Nephron progenitor cell (in vitro differentiated cells): Measurements from ENCODE around the gene AGTRAP.

Experiments used
- DNase-seq: peaks from one replicate; pipeline ENCODE4 v3.0.0; 2021
- H3K27ac Mint-ChIP-seq: 2 replicates; pipeline ENCODE4 v1.8.0; 2021; ENCODE audit warnings: mild to moderate bottlenecking, moderate library complexity, mixed read lengths
- H3K27me3 Mint-ChIP-seq: 2 replicates; pipeline ENCODE4 v1.8.0; 2021; ENCODE audit warnings: mild to moderate bottlenecking, low read depth, mixed read lengths; ENCODE audit not compliant: poor library complexity
- H3K36me3 Mint-ChIP-seq: 2 replicates; pipeline ENCODE4 v1.8.0; 2021; ENCODE audit warnings: low read depth, mixed read lengths
- H3K4me1 Mint-ChIP-seq: 2 replicates; pipeline ENCODE4 v1.8.0; 2021; ENCODE audit warnings: mixed read lengths
- H3K4me3 Mint-ChIP-seq: 2 replicates; pipeline ENCODE4 v1.8.0; 2021; ENCODE audit warnings: mild to moderate bottlenecking, moderate library complexity, mixed read lengths
- H3K9me3 Mint-ChIP-seq: 2 replicates; pipeline ENCODE4 v1.8.0; 2021; ENCODE audit warnings: mild to moderate bottlenecking, moderate library complexity, mixed read lengths
- CTCF ChIP-seq: fragments of 200-600 bp; sonication (generic); IDR thresholded peaks from 2 replicates; pipeline ENCODE4 v1.5.0; 2021; ENCODE audit warnings: antibody characterized with exemption

The AGTRAP gene

GRCh38 chr1:11728126-11728806, 7.7 kb upstream of the AGTRAP start:
- Mint-ChIP-seq H3K27ac (no peak overlapping the region), H3K27me3 (peaks cover 6% of the 10 kb centered on the region), H3K4me1 (peaks cover 56% of the 10 kb centered on the region), H3K4me3 (no peak overlapping the region), H3K9me3 (no peaks in the 10 kb centered on the region), H3K36me3 (no peaks in the 10 kb centered on the region)
- no peak for DNase-seq
- no peak for TF ChIP-seq CTCF

DNA sequence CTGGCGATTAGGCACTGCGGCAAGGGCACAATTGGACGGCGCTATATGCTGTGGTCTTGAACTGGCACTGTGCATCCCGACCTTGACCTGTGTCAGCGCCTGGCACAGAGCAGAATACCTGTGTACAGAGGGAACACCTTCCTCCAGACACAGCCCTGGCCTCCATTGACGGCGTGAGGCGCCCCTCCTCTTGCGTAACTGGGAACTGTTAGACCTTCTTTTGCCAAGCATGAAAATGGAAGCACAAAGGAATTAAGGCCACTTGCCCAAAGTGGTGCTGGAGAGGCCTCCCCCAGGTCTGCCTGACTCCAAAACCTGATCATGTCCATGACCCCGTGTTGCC, 6.8 kb upstream of the AGTRAP start:
- no peaks in the 10 kb centered on the region for H3K36me3 Mint-ChIP-seq
- no peak overlapping the region for H3K4me3 Mint-ChIP-seq
- no peak for DNase-seq
- TF ChIP-seq CTCF: no peak
- H3K27ac Mint-ChIP-seq: no peak overlapping the region
- no peaks in the 10 kb centered on the region for H3K9me3 Mint-ChIP-seq
- peaks cover 6% of the 10 kb centered on the region for H3K27me3 Mint-ChIP-seq
- H3K4me1 Mint-ChIP-seq: peaks cover 56% of the 10 kb centered on the region

GRCh38 chr1:11729498-11730428, 6.2 kb upstream of the AGTRAP start:
- H3K27ac Mint-ChIP-seq: peak overlapping the region; percentile 96
- peaks cover 3% of the 10 kb centered on the region for H3K27me3 Mint-ChIP-seq
- DNase-seq: peak; percentile 45
- H3K4me3 Mint-ChIP-seq: no peak overlapping the region
- H3K4me1 Mint-ChIP-seq: peaks cover 53% of the 10 kb centered on the region
- H3K9me3 Mint-ChIP-seq: no peaks in the 10 kb centered on the region
- no peaks in the 10 kb centered on the region for H3K36me3 Mint-ChIP-seq
- no peak for TF ChIP-seq CTCF

DNA sequence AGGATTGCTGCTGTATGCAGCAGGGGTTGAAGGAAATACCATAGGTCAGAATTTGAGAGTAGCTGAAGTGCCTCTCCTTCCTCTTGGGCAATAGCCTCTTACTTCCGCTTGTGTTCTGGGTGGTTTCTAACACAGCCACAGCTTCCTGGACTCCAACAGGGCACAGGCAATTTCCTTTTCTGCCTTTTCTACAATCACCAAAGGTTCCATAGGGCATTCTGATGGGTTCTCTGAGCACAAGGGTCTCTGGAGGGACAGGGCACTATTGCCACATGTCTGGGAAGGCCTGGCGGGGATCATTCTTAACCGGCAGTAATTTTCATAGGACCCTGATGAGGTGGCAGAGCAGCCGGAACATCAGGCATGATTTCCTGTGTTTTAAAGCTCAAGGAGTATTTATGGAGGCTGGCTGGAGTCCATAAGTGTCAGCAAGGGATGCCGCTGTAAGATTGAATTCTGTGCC, 5.5 kb upstream of the AGTRAP start:
- no peak for TF ChIP-seq CTCF
- DNase-seq: no peak
- H3K27me3 Mint-ChIP-seq: no peaks in the 10 kb centered on the region
- H3K27ac Mint-ChIP-seq: peak overlapping the region; percentile 96
- H3K4me1 Mint-ChIP-seq: peaks cover 49% of the 10 kb centered on the region
- no peaks in the 10 kb centered on the region for H3K9me3 Mint-ChIP-seq
- H3K4me3 Mint-ChIP-seq: no peak overlapping the region
- H3K36me3 Mint-ChIP-seq: no peaks in the 10 kb centered on the region

DNA sequence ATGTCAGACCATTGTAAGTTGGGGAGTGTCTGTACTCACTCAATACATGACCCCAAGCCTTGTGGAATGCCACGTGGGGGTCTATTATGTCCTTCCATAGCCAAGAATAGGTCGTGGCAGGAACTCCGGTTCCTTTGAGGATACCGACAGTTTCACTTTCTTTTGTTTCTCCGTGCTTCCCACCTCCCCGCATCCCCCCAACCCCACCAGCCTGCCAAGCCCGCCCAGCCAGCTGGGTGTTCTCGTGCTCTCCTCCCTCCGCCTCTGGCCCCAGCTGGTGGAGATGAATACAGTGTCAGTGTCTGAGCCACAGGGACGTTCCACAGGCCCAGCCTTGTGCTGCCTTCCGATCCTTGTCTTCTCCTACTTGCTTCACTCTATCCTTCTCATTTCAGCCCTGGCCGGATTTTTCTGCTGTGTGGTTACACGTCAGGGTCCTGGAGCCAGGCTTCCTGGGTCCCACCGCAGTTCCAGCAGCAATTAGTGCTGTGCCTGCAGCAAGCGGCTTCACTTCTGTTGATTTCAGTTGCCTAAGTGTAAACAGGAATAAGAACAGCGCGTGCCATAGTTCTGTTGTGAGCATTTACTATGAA, 4.1 kb upstream of the AGTRAP start:
- H3K27ac Mint-ChIP-seq: no peak overlapping the region
- peak; percentile 33 for DNase-seq
- H3K4me3 Mint-ChIP-seq: peak overlapping the region; percentile 60
- no peaks in the 10 kb centered on the region for H3K27me3 Mint-ChIP-seq
- peaks cover 48% of the 10 kb centered on the region for H3K4me1 Mint-ChIP-seq
- no peaks in the 10 kb centered on the region for H3K36me3 Mint-ChIP-seq
- TF ChIP-seq CTCF: no peak
- no peaks in the 10 kb centered on the region for H3K9me3 Mint-ChIP-seq
